ENCODE measurements around the gene KCNK4.

KCNK4 gene

DNA sequence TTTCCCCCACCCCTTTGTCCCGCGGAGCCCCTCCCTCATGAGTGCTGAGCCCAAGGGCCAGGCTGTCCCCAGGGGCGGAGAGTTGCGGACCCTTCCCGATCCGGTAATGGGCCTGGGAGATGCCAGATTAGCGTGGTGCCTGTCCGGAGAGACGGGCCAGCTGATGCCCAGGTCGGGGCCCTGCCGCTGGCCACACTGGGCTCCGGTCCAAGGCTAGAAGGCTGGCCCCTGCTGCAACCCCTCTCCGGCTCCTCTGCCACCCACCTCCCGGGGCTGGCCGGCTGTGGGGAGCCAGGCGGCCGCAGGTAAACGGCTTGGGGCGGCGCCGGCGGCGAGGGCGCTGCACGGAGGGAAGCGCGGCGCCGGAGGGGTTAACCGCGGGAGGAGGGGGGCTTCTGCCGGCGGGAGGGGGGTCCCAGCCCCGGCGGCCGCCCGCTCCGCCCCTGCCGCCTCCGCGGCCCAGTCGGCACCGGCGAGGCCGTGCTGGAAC lies at the start of gene KCNK4:
TSS of gene KCNK4 (plus strand) at position 41 of the 490 bp plus-strand sequence. CDS start 1,717 bp downstream, outside the sequence.
- peaks cover 11% of the 10 kb centered on the region for H3K4me1 Mint-ChIP-seq
- no peaks in the 10 kb centered on the region for H3K9me3 Mint-ChIP-seq
- peak within 1 kb of the TSS; percentile 76 to 83 (median 83) for H3K4me3 Mint-ChIP-seq
- TF ChIP-seq, protein P1, sequence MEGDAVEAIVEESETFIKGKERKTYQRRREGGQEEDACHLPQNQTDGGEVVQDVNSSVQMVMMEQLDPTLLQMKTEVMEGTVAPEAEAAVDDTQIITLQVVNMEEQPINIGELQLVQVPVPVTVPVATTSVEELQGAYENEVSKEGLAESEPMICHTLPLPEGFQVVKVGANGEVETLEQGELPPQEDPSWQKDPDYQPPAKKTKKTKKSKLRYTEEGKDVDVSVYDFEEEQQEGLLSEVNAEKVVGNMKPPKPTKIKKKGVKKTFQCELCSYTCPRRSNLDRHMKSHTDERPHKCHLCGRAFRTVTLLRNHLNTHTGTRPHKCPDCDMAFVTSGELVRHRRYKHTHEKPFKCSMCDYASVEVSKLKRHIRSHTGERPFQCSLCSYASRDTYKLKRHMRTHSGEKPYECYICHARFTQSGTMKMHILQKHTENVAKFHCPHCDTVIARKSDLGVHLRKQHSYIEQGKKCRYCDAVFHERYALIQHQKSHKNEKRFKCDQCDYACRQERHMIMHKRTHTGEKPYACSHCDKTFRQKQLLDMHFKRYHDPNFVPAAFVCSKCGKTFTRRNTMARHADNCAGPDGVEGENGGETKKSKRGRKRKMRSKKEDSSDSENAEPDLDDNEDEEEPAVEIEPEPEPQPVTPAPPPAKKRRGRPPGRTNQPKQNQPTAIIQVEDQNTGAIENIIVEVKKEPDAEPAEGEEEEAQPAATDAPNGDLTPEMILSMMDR (IDR thresholded peaks at IDR 0.05; ENCODE audit: unreplicated experiment in 3 of 3) = no peak
- peaks cover 6% of the 10 kb centered on the region for H3K36me3 Mint-ChIP-seq (ENCODE audit: low read depth)
- peaks cover 74% of the 10 kb centered on the region for H3K27me3 Mint-ChIP-seq (ENCODE audit: low read depth)
- no peak within 1 kb of the TSS for H3K27ac Mint-ChIP-seq

DNA sequence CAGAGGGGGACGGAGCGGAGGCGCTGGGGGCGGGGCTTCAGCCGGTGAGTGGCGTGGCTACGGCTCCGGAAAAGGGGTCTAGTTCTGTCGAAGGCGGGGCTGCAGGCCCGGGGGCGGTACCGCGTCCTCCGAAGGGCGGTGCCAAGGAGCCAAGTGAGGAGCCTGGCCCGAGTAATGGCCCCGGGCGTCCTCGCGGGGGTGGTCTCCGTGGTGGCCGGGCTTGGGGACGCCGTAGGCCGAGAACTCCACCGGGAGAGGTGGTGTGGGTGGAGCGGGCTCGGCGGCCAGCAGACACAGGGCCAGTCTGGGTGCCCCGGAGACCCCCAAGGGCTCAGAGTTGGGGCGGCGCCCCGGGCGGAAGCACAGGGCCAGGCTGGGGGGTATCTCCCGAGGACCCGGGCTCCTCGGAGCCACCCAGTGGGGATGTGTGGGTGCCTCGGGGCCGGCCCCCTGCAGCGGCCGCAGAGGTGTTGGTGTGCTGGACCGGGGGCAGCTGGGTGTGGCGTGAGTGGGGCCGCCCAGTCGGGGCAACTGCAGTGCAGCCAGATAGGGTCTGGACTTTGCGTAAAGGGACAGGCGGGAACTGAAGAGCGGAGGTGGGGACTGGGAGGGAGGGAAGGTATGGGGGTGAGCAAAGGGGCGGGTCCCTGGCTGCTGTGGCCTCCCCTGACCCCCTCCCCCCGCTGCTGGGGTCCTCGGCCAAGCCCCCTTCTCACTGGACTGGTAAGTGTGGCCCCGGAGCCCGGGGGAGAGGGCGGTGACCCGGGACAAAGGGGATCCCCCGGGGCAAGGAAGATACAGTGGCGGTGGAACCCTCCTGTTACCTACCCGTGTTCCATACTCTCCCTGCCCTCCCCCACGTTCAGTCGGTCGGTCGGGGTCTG lies 49.4 kb upstream of the KCNK4 start:
- TF ChIP-seq, protein P1 (IDR thresholded peaks at IDR 0.05; ENCODE audit: unreplicated experiment in 3 of 3) = no peak
- Mint-ChIP-seq H3K4me1 (peaks cover 39% of the 10 kb centered on the region), H3K27ac (peak overlapping the region; percentile 98), H3K9me3 (no peaks in the 10 kb centered on the region), H3K36me3 (ENCODE audit: low read depth) (peaks cover 14% of the 10 kb centered on the region), H3K27me3 (ENCODE audit: low read depth) (no peaks in the 10 kb centered on the region), H3K4me3 (peak overlapping the region; percentile 90 to 95 (median 92))

DNA sequence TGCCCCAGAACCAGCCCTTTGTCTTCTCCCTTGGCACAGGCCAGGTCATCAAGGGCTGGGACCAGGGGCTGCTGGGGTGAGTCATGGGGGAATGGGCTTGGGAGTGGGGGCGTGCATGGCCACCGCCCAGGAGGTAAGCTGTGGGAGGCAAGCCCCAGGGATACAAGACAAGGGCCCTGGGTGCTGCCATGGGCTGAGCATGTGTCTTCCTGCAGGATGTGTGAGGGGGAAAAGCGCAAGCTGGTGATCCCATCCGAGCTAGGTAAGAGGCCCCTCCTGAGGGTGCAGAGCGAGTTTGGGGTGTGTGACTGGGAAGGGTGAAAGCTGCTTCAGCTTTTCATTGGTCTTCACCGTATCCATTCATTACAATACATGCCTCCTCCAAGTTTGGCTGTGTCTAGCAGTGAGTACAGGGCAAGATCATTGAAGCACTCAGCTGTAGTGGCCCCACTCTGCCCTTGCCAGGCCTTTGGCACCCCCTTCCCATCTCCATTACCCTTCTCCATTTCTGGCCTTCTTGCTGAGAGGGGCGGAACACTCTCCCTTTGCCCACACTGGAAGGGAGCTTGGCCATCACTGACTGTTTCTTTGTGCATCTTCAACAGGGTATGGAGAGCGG lies 47.8 kb upstream of the KCNK4 start:
- peaks cover 9% of the 10 kb centered on the region for H3K36me3 Mint-ChIP-seq (ENCODE audit: low read depth)
- H3K4me1 Mint-ChIP-seq = peaks cover 34% of the 10 kb centered on the region
- no peaks in the 10 kb centered on the region for H3K9me3 Mint-ChIP-seq

GRCh38 chr11:64244107-64244506 lies 47.0 kb upstream of the KCNK4 start:
- peak overlapping the region; percentile 90 to 95 (median 92) for H3K4me3 Mint-ChIP-seq
- H3K27me3 Mint-ChIP-seq (ENCODE audit: low read depth) = no peaks in the 10 kb centered on the region
- H3K9me3 Mint-ChIP-seq = no peaks in the 10 kb centered on the region

More for the DNA sequence above, 47.8 kb upstream of the KCNK4 start:
- TF ChIP-seq, protein P1 (IDR thresholded peaks at IDR 0.05; ENCODE audit: unreplicated experiment in 3 of 3) = no peak
- Mint-ChIP-seq H3K27ac (peak overlapping the region; percentile 46 to 67 (median 47)), H3K27me3 (ENCODE audit: low read depth) (no peaks in the 10 kb centered on the region), H3K4me3 (peak overlapping the region; percentile 90 to 95 (median 92))

GRCh38 chr11:64244966-64245365 lies 46.1 kb upstream of the KCNK4 start:
- H3K4me1 Mint-ChIP-seq = peaks cover 34% of the 10 kb centered on the region
- TF ChIP-seq, protein P1 (IDR thresholded peaks at IDR 0.05; ENCODE audit: unreplicated experiment in 3 of 3) = no peak
- peak overlapping the region in 1 of 3 experiments; percentile 88 for H3K27ac Mint-ChIP-seq
- H3K36me3 Mint-ChIP-seq (ENCODE audit: low read depth) = peaks cover 6% of the 10 kb centered on the region
- no peaks in the 10 kb centered on the region for H3K9me3 Mint-ChIP-seq
- H3K4me3 Mint-ChIP-seq = peak overlapping the region; percentile 90 to 96 (median 91)
- no peaks in the 10 kb centered on the region for H3K27me3 Mint-ChIP-seq (ENCODE audit: low read depth)

More at GRCh38 chr11:64244107-64244506, 47.0 kb upstream of the KCNK4 start:
- Mint-ChIP-seq H3K4me1 (peaks cover 29% of the 10 kb centered on the region), H3K27ac (peak overlapping the region in 2 of 3 experiments; percentile 46 to 47), H3K36me3 (ENCODE audit: low read depth) (peaks cover 6% of the 10 kb centered on the region)
- TF ChIP-seq, protein P1 (IDR thresholded peaks at IDR 0.05; ENCODE audit: unreplicated experiment in 3 of 3) = no peak
